HG03442 (cell line): ENCODE data around the gene LBX1.

Experiments used
- ATAC-seq: cut with Tn5 transposase; IDR thresholded peaks from one replicate; pipeline ENCODE4 v1.9.1; 2021; ENCODE audit warnings: mild to moderate bottlenecking, moderate library complexity; ENCODE audit not compliant: unreplicated experiment

LBX1 gene

DNA sequence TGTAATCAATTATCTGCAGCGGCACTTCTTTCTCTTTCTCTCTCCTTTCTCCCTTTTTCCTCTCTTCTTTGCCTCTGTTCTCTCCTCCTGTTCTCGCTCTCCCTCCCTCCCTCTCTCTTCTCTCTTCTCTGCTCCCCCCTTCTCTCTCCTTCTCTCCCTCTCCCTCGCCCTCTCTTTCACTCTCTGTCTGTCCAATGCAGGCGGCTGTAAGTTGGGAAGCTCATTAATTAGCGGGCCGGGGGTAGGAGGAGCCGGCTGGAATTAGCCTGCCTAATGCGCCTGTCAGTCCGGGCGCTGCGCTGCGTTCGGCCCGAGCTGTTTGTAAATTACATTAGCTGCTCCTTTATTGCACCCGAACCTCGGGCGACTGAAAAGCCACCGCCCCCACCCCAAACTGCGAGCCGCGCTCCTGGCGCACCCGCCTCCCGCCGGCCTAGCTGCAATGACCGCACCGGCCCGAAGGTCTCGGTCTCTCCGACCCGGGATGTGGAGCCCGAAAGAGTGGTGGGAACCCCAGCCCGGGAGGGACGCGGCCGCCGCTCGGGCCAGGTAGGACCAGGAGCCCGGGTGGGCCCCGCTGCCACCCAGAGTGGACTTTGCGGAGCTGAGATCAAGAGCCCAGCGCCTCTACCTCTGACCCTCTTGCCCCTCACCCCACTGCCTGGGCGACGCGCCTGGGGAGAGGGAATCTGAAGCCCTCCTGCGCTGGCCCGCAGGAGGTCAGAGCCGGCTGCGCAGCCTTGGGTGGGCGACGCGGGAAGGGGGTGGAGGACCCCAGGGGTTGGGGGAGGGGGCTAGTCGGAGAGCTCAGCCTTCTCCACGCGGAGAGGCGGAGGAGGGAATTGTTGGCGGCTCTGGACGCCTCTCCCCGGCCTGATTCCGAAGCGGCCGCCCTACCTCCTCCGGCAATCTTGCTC is at the start of gene LBX1:
LBX1 (minus strand) TSS at position 198 of the 917 bp plus-strand sequence. CDS start 648 bp downstream, outside the sequence.
- ATAC-seq, result no peak

GRCh38 chr10:101273741-101274140 is 44.5 kb upstream of the LBX1 start:
- ATAC-seq, result no peak

- ATAC-seq, result no peak
Measured at GRCh38 chr10:101273330-101273729, 44.1 kb upstream of the LBX1 start.

- no peak for ATAC-seq
Measured at GRCh38 chr10:101272229-101272868, 43.1 kb upstream of the LBX1 start.

DNA sequence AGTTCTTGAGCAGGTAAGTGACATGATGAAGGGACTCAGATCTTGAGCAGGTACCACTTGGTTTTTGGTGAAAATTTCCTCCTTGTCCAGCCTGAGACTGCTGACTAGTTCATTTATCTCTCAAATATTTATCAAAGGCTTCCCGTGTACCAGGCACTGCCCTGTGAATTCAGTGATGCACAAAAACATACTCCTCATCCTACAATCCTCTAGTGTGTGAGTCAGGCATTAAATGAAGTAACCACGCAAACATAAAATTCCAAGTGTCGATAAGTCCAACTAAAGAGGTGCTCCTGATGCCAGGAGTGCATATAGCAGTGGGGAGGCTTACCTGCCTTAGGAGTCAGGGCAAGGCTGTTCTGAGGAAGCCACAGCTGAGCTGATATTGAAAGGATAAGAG is 41.5 kb upstream of the LBX1 start:
- no peak for ATAC-seq

DNA sequence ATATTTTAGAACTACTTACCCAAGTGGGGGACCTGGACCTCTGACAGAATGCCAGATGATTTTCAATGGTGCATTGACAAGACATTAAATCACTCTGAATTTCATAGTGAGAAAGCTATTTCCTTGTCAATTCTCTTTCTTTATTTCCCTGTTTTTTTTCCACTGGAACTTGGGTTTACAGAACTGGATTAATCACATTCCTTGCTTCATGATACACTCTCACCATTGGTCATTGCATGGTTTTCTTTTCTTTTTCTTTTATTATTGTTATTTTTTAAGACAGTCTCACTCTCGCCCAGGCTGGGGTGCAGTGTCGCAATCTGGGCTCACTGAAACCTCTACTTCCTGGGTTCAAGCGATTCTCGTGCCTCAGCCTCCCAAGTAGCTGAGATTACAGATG is 38.5 kb upstream of the LBX1 start:
- no peak for ATAC-seq

DNA sequence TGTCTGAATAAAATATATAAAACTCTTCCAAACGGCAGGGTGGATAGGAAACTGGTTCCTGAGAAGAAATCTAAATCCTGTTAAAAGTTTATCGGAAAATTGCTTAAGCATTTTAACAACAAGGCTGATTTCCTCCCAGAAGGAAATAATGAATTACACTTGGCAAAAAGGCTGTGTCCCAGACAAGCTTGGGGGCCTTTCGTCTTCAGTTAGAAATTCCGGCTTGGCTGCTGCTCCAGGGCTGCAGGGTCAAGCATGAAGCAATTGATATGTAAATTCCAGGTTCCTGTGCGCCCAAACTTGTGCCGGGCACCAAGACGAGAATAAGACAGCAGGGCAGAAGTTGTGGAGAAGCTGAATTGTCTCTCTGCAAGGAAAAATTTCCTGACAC is 38.0 kb upstream of the LBX1 start:
- ATAC-seq, result no peak

DNA sequence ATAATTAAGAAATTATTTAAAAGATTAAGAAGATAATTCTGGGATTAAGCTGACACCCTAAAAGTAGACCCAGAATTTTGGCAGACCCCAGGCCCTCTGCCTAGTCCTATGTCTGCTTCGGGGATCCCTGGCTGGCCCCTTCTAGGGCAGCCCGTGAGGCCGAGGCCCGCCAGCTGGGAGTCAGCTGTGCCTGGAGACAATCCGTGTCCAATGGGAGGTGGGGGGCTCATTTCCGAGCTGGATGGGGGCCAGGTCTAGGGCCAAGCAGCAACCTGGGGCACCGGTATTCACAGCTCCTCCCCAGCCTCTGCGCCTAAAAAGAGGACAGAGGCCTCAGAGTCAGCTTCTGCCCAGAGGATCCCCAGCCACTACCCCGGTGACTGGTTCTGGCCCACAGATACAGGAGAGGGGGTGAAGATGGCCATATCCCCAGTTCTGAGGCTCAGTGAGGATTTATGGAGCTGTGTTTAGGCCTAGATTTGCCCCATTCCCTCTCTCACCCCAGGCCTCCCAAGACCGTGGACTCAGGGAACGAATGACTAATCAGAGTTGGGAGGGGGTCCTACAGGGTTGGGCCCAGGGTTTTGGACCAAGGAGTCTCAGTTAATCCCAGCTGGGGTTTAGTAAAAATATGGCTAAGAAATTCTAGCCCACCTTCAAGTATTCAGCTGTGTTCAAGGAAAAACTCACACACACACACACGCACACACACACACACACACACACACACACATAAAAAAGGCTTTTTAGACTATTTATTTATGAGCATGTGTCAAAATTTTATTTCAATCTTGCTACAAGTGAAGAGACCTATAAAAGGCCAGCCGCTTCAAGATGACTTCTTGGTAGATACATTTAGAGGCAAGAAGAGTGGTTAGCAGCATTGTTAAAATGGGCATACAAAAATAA is 37.4 kb upstream of the LBX1 start:
- no peak for ATAC-seq

DNA sequence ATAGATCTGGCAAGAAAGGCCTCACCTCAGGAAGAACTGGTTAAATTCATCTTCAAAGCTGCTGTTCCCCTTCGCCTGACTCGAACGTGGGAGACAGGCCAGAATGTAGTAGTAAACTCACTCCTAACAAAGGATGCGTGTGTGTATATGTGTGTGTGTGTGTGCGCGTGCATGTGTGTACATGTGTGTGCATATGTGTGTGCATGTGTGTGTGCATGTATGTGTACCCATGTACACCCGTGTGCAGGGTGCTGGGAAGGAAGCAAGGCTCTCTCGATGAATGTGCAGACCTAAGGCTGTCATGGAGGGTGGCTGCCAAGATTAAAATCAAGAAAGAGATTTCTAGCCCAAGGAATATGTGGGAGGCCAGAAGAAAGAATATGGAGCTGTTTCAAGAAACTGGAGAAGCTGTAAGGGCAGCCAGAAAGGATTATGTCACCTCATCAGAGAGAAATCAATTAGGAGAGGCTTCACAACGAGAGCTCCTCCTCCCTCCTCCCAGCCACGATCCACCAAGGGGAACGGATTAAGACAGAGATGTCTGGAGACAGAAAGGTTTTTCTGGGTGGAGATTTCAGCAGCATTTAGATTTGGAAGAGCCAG is 34.0 kb upstream of the LBX1 start:
- ATAC-seq, result no peak

DNA sequence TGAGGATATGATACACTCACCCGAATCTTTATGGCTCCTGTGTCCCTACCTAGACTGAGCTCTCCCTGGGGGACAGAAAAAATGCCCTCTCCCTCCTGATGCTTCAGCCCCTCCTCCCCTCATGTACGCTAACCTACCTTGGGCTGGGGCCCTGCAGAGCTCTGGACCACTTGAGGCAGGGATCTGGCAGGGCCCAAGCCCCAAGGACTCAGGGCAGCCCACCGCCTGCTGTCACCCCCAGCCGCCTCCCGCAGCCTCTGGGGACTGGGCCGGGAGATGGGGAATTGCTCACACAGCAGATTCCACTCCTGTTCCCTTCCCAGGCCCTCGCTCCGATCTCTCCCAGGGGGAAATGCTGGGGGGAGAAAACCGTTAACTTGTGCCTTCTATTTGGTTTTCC is 32.9 kb upstream of the LBX1 start:
- no peak for ATAC-seq

DNA sequence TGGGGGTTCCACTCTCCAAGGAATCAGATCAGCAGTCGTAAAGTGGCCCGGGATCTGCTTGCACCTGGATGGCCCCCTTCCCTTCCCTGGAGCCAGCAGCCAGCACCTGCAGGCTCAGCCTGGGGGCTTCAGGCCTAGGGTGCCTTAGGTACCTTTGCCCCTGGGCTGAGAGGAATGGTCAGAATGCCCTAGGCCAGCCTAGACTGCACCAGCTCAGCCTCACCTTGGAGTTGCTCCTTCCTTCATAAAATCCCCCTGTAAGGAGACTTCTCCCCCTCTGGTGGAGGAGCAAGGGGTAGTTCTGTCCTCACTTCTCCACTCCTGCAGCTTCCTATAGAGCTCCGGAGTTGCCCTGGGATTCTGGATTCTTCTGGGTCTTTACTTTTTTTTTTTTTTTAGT is 32.4 kb upstream of the LBX1 start:
- ATAC-seq, result no peak

GRCh38 chr10:101260764-101261481 is 31.7 kb upstream of the LBX1 start:
- no peak for ATAC-seq

- no peak for ATAC-seq
Measured at GRCh38 chr10:101258179-101258885, 29.1 kb upstream of the LBX1 start.

DNA sequence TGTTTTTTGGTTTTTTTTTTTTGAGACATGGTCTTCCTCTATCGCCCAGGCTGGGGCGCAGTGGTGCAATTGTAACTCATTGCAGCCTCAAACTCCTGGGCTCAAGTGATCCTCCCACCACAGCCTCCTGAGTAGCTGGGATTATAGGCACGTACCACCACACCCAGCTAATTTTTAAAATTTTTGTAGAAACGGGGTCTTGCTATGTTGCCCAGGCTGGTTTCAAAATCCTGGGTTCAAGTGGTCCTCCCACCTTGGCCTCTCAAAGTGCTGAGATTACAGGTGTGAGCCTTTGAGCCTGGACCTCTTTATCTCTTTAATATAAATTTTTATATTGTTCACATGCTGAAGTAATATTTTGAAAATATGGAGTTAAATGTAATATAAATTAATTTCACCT is 28.2 kb upstream of the LBX1 start:
- no peak for ATAC-seq

- ATAC-seq, result no peak
Measured at GRCh38 chr10:101257084-101257483, 27.8 kb upstream of the LBX1 start.

DNA sequence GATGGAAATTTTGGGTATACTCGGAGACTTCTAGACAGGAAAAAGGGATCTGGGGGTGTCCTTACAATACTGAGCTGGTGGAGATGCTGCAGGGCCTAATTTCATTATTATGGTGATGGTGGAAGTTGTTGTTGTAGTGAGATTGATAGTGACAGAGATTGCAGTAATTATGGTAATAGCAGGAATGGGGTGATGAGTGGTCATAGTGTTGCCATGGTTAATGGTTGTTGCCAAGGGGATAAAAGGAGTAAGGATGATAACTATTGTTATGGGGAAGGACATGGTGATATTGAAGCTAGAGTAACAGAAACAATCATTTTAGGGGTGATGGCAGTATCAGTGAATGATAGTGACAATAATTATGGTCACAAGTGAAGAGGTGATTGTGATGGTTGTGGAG is 27.1 kb upstream of the LBX1 start:
- no peak for ATAC-seq

DNA sequence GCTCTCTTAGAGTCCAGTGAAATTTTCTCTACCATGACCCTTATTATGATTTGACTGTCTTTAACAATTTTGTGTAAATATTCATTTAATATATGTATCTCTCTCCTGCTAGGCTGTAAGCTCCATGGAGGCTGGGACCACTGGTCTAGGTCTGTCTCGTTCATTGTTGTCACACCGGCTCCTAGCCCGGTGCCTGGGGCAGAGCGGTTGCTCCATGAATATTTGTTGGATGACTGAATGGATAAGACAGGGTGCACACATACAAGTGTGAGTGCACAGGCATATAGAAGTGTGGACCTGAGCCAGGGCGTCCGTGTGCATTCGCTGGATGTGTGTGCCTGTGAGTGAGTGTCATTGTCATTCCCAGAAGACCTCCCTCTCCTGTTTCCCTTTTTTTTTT is 20.9 kb upstream of the LBX1 start:
- ATAC-seq, result no peak

DNA sequence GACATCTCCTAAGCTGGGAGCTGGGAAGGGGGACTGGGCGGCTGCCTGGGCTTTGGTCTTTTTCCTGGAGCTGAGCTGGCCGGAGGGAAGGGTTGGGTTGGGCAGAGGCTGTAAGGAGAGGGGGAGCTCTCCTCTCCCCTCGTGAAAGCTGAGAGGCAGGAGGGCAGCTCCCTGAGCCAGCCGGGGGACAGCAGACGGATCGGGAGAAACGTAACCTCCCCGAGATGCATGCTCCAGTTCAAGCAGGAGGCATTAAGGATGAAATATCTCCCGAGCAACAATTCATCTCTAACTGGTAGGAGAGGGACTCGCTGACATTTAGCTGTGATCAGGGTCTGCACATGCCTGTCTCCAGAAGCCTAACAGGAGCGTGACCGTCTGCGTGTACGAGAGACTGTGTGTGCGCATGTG is 19.9 kb upstream of the LBX1 start:
- ATAC-seq, result no peak

DNA sequence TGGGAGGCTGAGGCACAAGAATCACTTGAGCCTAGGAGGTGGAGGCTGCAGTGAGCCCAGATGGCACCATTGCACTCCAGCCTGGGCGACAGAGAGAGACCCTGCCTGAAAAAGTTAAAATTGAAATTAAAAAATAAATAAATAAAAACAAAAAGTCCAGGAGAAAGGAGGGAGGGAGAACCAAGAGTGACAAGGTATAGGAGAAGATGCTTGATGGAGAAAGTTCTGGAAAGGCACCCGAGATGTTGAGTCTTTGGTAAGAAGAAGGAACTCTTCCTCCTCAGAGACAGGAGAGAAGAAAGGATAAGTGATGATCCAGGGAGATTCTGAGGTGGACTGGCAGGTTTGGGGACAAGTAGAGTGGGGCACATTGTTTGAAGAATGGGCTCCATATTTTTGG is 17.4 kb upstream of the LBX1 start:
- ATAC-seq, result no peak
